ENCODE measurements around the gene AUTS2.

The AUTS2 gene

DNA sequence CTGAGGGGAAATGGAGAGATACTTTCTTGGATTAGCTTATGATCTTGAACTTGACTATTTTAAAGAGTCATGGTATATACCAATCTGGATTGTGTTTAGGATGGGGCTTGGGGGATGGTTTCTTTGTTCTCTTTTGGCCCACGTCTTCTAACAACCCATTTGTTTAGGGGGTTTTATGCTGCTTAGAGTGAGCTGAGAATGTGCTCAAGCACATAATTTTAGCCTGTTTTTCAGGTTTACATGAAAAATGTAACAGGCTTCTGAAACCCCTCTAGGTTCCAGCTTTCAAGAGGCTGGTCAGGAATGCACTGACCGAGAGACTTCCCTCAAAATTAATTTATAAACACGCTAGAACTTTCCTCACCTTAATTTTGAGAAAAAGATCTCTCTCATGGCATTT is 94.3 kb downstream of the AUTS2 start:
- DNase-seq: no peak

- no peak for DNase-seq
Measured at GRCh38 chr7:69693042-69693441, 94.8 kb downstream of the AUTS2 start.

DNA sequence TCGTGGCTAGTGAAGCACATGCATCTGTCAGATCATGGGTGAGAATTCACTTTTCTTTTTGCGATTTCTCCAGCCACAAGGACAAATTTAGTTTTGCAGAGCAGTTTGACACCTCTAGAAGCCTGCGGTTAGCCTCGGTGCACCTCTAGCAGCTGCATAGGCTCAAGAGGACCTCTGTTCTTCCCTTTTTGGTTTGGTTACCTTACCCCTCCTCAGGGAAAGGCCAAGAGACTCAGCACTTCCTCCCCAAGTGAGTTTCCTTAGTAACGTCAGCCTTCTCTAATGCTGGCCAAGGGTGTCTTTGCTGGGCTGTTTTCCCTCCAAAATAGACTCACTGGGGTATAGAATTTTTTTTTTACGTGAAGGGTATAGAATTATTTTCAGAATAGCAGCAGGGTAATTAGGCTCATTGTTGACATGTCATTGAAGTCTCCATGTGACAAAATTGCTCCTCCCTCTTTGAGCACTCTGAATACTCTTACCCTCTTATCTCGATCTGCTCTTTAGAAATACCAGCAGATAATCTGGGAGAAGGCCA is 97.8 kb downstream of the AUTS2 start:
- no peak for DNase-seq

GRCh38 chr7:69696686-69697685 is 98.7 kb downstream of the AUTS2 start:
- no peak for DNase-seq

DNA sequence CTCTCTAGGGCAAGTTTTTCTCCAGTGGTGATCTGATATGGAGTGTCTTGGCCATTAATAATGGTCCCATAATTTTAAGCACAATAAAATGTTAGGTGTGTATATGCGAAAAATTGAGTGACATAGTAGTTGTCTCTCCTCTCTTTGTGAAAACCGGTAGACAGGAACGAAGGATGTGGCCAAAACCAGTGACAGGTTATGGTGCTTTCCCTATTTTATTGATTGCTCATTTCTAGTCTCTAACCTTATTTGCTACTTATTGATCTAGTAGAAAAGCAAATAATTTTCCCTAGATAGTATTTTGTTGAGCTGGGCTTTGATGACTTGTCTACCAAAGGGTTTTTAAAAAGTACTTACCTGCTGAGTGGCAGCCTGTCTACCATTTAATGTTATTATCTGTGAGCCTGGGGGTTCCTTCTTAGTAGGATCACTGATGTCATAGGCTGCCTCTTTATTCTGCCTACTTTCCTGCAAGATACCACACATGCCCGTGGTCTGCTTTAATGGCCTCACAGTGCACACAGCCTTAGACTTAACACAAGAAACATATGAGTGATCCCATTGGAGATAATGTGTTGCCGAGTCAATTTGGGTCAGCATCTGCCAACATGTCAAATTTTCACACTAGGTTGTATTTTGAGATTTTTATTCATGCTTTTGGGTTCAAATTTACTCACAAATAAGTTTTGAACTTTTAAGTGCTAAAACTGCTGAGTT is 100.0 kb downstream of the AUTS2 start:
- no peak for DNase-seq

DNA sequence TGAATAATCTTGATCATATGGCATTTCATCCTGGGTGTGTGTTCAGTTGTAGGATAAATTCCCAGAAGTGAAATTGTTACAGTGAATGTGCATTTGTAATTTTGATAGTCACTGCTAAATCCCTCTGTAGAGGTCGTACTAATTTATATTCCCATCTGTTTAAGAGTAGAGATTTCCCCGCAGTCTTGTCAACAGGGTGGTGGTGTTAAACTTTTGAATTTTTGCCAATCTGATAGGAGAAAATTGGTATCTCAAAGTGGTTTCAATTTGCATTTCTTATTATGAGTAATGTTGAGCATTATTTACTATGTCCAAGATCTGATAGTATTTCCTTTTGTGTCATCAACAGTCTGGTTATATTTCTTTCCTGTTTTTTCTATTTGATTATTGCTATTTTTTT is 101.7 kb downstream of the AUTS2 start:
- no peak for DNase-seq

DNA sequence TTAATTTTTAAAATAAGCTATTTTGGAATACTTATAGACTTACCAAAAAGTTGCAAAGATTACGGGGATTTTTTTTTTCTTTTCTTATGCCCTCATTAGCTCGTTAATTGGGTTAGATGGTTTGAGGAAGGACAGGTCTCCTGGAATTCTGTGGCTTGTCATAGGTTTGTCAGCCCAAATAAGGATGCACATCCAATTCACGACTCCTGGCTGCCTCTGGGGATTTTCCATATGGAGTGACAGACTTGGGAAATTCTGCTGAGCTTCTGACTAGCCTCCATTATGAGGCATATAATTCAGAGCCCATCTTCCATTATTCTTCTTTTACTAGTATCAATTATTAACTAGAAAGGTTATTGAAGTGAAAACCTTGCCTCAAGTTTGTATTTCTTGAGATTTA is 102.1 kb downstream of the AUTS2 start:
- no peak for DNase-seq

- DNase-seq: no peak
Measured at GRCh38 chr7:69701288-69701687, 103.0 kb downstream of the AUTS2 start.

- no peak for DNase-seq
Measured at GRCh38 chr7:69702357-69702756, 104.1 kb downstream of the AUTS2 start.

- no peak for DNase-seq
Measured at GRCh38 chr7:69703099-69703498, 104.8 kb downstream of the AUTS2 start.

DNA sequence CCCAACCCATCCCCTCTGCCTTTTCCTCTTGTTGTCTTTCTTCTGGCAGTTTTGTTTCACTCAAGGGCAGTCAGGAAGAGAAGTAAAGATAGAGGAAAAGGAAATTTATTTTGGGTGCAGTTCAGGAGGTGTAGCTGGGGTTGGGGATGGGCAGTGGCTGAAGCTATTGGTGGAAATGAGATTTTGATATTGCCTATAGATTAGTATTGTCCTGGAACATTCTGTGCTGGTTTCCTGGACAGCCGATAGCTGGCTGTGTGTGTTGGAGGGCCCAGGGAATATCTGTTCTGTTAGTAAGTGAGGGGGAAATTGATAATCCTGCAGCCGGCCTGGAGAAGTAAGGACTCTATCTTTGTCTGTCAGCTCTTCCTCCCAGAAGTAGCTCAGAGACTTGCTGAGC is 107.8 kb downstream of the AUTS2 start:
- no peak for DNase-seq

- DNase-seq: no peak
Measured at GRCh38 chr7:69708857-69709256, 110.6 kb downstream of the AUTS2 start.

GRCh38 chr7:69710768-69711438 is 112.6 kb downstream of the AUTS2 start:
- no peak for DNase-seq

- DNase-seq: no peak
Measured at GRCh38 chr7:69714886-69715576, 116.8 kb downstream of the AUTS2 start.

GRCh38 chr7:69717221-69717620 is 118.9 kb downstream of the AUTS2 start:
- DNase-seq: no peak

GRCh38 chr7:69719717-69720116 is 121.4 kb downstream of the AUTS2 start:
- no peak for DNase-seq

DNA sequence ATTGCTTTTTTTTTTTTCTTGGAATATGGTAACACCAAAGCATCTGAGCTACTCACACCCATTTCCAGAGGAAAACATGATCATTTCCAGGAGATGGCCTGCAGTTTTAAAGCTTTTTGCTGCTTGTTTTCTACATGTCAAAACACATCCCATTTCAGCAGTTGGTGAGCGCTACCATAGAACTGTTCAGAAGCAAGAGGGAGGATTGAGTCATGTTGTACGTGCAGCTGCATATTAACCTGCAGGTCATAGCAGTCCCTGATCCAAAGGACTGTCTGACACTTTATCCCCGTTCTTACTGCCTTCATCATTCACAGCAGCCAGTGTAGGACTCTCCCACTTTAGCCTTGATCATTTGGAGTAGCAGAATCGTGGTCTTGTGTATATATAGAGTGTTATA is 124.6 kb downstream of the AUTS2 start:
- no peak for DNase-seq

- DNase-seq: no peak
Measured at GRCh38 chr7:69723663-69724062, 125.4 kb downstream of the AUTS2 start.

DNA sequence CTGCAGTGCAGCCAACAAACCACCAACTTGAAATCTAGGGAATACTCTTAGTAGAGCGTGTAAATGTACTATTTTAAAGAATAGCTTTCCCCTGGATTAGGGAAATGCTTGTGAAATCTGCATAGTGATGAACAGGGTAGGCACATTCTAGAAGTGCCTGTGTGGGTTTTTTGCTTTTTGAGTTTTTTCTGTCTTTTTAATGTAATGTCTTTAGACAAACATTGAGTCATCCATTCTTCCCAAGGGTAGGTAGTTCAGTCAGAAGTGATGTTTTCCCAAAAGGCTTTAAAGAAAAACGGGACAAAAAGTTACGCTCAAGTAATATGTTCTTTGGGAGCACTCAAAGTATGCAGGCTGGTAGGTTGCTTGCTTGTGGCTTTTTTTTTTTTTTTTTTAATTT is 130.0 kb downstream of the AUTS2 start:
- no peak for DNase-seq

DNA sequence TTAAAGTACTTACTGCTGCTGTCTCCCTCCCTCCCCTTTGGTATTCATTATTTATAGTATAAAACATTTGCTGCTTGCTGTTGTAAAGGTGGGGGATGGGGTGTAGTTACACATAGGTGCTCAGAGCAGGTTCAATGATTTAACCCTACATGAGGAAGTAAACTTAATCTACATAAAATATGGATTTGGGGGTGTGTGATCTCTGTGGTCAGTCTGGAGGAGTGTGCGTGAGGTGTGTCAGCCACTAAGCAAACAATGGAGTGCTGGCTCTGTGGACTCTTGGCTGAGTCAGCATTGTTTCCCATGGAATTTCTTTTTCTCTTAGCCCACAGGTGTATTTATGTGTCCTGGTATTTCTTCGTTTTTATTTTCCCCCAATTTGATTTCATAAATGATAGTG is 133.9 kb downstream of the AUTS2 start:
- DNase-seq: no peak

DNA sequence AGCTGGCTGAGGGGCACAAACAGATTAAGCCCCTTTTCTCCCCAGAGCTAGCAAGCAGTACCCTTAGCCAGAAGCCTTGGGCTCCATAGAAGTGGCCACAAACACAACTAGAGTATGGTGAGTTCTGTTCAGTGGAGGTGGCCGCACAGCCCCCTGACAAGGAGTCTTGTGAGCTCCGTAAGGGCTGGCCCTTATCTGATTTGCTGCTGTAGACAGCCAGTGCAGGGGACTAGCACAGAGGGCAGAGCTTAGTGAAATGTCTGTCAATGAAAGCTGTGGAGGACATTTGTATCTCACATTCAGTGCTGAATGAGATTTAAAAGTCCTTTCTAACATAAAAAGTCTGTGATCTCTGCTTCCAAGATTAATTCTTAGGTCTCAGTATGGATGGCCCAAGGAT is 137.3 kb downstream of the AUTS2 start:
- no peak for DNase-seq

- no peak for DNase-seq
Measured at GRCh38 chr7:69736126-69736810, 138.0 kb downstream of the AUTS2 start.

Measured in effector CD8-positive, alpha-beta T cell (primary cell).